GM18907 (cell line): Measurements from ENCODE around the gene OR2B6.

Source experiments
- ATAC-seq: cut with Tn5 transposase; IDR thresholded peaks from one replicate; pipeline ENCODE4 v1.9.1; 2021; ENCODE audit warnings: mild to moderate bottlenecking, moderate library complexity; ENCODE audit not compliant: unreplicated experiment

Gene OR2B6

GRCh38 chr6:27994616-27995015 is 37.6 kb downstream of the OR2B6 start:
- no peak for ATAC-seq

GRCh38 chr6:28000351-28001045 is 43.5 kb downstream of the OR2B6 start:
- ATAC-seq, result no peak

- ATAC-seq, result no peak
Measured at GRCh38 chr6:28001351-28001750, 44.3 kb downstream of the OR2B6 start.

- no peak for ATAC-seq
Measured at GRCh38 chr6:28001751-28002150, 44.7 kb downstream of the OR2B6 start.

GRCh38 chr6:28002161-28002560 is 45.1 kb downstream of the OR2B6 start:
- ATAC-seq, result no peak

GRCh38 chr6:28003059-28003458 is 46.0 kb downstream of the OR2B6 start:
- ATAC-seq, result no peak

GRCh38 chr6:28003661-28004060 is 46.6 kb downstream of the OR2B6 start:
- no peak for ATAC-seq

GRCh38 chr6:28004350-28005151 is 47.5 kb downstream of the OR2B6 start:
- no peak for ATAC-seq

- no peak for ATAC-seq
Measured at GRCh38 chr6:28005152-28005890, 48.3 kb downstream of the OR2B6 start.

GRCh38 chr6:28005975-28006374 is 48.9 kb downstream of the OR2B6 start:
- no peak for ATAC-seq
